Activated CD4-positive, CD25-positive, alpha-beta regulatory T cell treated with anti-CD3 and anti-CD28 coated beads, Interleukin-2, amount 50 U/mL, for 24 hours (primary cell): ENCODE data around the gene ZNF225.
"Not testable (repeated sequence)": the region's sequence is repeated elsewhere in the genome, so short reads cannot be mapped to it uniquely, and the experiment has no call there.

ENCODE experiments used
- ATAC-seq, 2 donors: fragments of 150-1000 bp; cut with Tn5 transposase; one replicate each; pipeline ENCODE4 v1.10.0; 2021; ENCODE audit warnings: mild to moderate bottlenecking in 1 of 2, moderate library complexity in 1 of 2

The ZNF225 gene

GRCh38 chr19:44163789-44164188 is 50.6 kb downstream of the ZNF225 start:
- no peak for ATAC-seq

GRCh38 chr19:44164327-44164672 is 51.1 kb downstream of the ZNF225 start:
- ATAC-seq: no peak

DNA sequence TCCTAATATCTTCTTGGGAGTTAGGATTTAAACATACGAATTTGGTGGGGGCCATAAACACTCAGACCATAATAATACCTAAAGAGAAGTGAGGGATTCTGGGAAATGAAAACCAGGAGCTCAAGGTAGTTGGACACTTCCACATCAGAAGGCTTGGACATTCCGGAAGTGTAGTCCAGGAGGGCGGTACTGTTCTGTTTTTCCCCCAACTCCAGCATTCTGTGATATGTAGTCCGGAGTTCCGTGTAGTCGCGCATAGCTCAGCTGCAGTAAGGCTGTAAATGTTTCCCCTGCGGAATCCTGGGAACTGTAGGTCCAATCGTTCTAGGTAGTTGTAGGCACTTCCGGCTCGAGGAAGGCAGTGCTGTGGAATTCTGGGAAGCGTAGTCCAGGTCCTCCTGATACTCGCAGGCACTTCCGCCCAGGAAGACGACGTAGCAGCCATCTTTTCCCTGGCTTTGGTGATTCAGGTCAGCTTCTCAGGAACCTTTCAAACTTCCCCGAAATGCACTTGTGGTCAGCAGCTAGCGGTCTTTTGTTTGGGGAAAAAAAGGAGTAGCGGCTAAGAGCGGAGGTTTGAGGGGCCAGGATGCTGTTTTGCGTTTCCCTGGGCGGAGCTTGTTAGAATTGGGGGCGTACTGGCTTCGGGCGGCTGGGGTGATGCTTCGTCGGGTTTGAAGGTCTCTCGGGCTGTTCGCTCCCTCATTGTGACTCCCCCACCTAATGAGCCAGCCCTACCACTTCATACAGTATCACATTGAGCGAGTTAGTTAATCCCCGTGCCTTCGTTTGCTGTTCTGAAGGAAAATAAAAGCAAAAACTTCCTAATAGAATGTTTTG is 51.7 kb downstream of the ZNF225 start, which contains the start of gene ZNF226:
ZNF226 (plus strand) TSS at position 428 of the 840 bp plus-strand sequence. CDS start 4,981 bp downstream, outside the sequence.
- ATAC-seq: peak; percentile 89 to 94

- not testable (repeated sequence) for ATAC-seq
These were observed 57.5 kb downstream of the ZNF225 start for GRCh38 chr19:44170660-44171059.

DNA sequence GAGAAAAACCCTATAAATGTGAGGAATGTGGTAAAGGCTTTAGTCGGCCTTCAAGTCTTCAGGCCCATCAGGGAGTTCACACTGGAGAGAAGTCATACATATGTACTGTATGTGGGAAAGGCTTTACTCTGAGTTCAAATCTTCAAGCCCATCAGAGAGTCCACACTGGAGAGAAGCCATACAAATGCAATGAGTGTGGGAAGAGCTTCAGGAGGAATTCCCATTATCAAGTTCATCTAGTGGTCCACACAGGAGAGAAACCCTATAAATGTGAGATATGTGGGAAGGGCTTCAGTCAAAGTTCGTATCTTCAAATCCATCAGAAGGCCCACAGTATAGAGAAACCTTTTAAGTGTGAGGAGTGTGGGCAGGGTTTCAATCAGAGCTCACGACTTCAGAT is 63.4 kb downstream of the ZNF225 start:
- ATAC-seq: no peak

DNA sequence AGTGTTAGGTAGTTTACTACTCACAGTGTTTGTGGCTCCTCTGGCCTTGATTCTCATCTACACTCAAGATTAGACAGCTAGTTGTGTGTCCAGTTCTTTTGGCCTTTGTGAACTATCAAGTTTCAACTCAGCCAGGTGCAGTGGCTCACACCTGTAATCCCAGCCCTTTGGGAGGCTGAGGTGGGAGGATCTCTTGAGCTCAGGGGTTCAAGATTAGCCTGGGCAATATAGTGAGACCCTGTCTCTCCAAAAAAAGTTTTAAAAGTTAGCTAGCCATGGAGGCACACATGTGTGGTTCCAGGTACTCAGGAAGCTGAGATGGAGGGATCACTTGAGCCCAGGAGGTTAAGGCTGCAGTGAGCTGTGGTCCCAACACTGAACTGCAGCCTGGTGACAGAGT is 67.8 kb downstream of the ZNF225 start:
- no peak for ATAC-seq

- ATAC-seq: no peak
These were observed 68.9 kb downstream of the ZNF225 start for GRCh38 chr19:44182145-44182544.
